Suppressor macrophage (primary cell): ENCODE measurements around the gene ALOX5.
"Not testable (repeated sequence)": the region's sequence is repeated elsewhere in the genome, so short reads cannot be mapped to it uniquely, and the experiment has no call there.

Experiments used
- DNase-seq, 4 experiments: peaks; one replicate each; pipeline ENCODE4 v3.0.0-alpha.2; 2020 to 2022

Gene ALOX5

DNA sequence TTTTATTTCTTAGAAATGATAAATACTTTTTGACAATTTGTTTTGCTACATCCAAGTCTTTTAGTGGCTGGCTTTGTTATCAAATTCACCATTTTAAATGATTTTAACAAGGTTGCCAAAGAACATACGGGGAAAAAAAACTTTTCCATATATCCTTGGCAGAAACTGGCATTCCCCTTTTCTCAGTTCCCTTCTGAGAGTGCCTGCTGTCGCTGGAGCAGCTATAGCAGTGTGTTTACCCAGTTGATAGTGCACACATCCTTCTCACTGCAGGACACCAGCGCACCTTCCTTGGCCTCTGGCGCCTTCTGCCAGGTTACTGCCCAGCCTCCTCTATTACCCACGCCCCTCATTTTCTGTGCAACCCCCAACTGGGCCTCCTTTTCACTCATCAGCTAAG is 94.1 kb downstream of the ALOX5 start:
- no peak for DNase-seq

DNA sequence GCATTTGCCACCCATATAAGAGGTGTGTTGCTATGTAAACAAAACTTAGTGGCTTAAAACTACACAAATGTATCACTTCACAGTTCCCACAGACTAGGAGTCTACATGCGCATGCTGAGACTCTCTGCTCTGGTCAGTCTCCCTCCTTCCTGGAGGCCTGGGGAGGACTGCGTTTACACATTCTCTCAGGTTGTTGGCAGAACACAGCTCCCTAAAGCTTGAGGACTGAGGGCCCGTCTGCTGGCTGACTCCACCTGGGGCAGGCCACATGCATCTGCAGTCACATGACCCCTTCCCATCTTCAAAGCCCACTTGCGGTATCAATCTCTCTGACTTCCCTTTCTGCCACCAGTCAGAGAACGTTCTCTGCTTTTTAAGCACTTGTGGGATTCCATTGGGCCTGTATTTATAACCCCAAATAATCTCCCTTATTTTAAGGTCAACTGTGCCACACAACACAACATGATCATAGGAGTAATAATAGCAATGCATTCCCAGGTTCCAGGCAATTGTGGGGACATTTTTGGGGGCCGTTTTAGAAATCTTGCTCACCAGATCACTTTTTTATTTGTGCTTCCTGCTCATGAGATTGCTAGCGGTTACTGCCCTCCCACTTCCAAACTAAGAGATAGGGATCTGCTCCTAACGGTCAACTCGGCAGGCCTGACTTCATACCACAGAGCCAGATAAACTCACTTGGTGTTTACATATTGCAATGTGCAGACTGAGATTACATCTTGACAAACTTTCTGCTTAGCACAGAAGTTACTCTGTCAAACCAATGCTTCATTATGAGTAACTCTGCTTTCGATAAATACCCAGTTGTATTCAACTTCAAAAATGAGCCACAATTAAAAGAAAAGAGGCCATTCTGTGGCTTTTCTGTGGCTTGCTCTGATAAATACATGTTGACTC is 96.3 kb downstream of the ALOX5 start:
- peak; percentile 28 to 59 (median 55) for DNase-seq

DNA sequence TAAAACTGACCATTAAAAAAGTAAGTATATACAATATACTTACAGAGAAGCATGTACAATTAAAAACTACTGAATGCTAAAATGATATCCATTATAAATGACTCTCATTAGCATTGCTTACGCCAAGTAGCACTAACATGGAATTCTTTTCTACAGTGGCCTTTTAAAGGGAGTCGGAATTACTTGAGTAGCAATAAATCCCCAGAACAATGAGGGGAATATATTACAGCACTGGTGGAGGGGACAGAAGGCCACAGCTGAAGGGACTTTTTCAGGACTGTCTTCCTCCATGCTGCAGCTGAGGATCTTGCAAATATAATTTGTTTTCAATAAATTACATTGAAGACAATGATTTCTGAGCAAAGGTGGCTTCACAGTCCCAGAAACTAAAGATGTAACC is 97.0 kb downstream of the ALOX5 start:
- no peak for DNase-seq

DNA sequence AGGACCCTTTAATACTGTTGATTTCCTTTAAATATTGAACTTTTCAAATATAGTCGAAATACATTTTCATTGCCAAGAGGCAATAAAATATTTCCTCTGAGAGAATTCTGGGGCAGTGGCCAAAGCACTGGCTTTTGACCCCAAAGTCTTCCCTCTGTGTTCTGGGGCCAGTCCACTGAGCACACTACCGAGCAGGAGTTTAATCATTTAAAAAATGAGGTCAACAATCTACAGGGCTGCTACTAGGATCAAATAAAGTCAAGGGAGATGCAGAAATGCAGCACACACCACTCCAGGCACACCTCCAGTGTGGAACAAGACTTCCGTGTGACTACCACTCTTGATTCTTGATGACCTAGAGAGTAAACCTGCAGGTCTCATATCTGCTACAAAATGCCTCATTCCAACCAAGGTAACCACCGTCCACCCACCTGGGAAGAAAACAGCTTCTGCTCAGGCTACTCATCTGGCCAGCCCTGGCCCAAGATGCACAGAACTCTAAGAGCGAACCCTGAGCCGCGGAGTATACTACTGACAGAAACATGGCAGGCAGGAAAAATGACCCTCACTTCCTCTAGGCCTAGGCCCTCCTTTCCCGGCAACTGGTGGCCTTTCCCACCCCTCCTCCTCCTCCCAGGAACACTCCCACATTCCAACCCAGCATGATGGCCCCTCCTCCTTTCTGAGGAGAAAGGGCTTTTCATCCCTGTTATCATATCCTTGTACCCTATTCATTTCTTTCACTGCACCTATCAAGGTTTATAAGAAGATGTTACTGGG is 97.7 kb downstream of the ALOX5 start:
- DNase-seq: no peak

DNA sequence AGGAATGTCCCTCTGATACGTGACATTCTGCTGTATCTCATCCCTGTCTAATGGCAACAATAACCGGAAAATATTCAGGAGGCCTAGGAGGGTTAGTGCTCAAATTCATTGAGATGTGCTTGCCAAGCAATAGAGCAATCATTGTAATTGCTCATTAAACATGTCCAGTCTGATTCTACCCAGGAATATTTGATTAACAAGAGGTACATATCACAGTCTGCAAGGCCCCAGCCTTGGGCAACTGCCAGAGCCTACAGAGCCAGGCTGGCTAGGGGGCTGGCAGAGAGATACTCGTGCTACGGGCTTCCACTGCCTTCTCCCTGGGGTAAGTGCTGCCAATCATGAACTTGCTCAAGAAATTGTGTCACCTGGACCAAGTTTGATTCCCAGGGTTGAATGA is 99.1 kb downstream of the ALOX5 start:
- DNase-seq: no peak

DNA sequence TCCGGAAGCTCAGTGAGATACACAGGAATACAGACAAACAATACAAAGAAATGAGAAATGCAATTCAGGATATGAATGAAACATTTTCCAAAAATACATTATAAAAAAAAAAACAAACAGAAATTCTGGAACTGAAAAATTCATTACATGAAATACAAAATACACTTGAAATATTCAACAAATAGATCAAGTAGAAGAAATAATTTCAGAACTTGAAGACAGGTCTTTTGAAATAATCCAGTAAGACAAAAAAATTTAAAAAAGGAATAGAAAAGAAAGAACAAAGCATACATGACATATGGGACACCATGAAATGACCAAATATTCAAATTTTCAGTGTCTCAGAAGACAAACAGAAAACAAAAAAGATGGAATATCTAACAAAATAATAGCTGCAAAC is 102.5 kb downstream of the ALOX5 start:
- no peak for DNase-seq

DNA sequence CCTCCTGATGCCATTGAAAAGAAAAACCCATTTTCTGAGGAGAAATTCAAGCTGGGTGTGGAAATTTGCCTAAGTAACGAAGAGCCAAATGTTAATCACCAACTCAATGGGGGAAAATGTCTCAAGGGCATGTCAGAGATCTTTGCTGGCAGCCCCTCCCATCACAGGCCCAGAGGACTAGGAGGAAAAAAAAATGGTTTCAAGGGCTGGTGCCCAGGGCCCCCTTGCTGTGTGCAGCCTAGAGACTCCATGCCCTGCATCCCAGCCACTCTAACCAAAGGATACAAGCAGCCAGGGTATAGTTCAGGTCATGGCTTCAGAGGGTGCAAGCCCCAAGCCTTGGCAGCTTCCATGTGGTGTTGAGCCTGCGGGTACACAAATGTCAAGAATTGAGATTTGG is 106.3 kb downstream of the ALOX5 start:
- no peak for DNase-seq

DNA sequence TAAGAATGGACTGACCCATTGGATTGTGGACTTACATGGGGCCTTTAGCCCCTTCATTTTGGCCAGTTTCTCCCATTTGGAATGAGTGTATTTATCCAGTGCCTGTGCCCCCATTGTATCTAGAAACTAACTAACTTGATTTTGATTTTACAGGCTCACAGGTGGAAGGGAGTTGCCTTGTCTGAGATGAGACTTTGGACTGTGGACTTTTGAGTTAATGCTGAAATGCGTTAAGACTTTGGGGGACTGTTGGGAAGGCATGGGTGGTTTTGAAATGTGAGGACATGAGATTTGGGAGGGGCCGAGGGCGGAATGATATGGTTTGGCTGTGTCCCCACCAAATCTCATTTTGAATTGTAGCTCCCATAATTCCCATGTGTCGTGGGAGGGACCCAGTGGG is 107.1 kb downstream of the ALOX5 start:
- DNase-seq: not testable (repeated sequence)

DNA sequence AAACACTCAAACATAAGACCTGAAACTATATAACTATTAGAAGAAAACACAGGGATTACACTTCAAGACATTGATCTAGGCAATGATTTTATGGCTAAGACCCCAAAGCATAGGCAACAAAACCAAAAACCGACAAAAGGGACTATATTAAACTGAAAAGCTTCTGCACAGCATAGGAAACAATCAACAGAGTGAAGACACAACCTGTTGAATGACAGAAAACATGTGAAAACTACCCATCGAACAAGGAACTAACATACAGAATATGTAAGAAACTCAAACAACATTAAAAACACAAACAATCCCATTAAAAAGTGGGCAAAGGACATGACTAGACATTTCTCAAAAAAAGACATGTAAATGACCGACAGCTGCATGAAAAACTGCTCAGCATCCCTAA is 109.0 kb downstream of the ALOX5 start:
- DNase-seq: no peak

DNA sequence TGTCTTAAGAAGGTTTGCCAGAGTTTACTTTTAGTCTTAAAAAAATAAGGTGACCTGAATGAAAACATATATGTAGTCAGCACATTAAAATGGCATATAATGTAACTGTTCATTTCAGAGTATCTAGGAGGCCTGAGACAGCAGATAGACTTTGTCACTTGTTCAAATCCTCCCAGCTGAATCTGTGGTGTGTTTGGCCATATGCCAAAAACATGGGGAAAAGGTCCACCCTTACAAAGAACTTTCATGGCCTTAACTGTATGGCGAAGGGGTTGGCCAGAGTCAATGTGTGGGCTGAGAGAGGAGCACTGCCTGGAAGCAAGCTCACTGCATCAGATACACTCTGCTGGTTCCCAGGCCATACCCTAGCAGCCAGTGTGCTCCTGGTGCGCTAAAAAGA is 113.7 kb downstream of the ALOX5 start:
- DNase-seq: no peak

DNA sequence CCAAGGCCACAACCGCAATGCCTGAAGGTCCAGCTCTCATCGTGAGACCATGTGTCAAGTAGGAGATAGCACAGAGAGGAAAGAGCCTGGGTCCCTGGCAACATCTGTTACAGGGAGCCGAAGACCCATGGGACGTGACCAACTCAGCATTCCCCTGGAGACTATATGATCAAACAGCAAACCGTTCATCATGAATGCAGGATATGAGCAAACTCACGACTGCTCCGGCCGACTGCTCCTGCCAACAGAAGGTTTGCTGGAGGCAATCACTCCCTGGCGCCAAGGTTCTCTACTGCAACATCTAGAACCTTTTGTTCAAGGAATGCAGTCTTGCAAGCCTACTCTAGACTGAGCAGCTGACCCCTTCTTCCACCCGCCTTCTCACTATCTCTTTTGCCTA is 114.3 kb downstream of the ALOX5 start:
- DNase-seq: no peak

DNA sequence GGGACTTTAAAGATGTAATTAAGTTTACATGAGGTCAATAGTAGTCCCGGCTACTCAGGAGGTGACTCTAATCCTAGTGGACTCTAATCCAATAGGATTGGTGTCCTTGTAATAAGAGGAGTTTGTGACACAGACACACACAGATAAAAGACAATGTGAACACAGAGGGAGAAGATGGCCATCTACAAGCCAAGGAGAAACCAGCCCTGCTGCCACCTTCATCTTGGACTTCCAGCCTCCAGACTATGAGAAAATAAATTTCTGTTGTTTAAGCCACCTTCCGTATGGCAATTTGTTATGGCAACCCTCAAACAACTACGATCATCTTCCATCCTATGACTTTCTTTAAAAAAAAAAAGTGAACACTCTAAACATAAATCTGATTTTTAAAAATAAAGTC is 116.3 kb downstream of the ALOX5 start:
- DNase-seq: no peak

DNA sequence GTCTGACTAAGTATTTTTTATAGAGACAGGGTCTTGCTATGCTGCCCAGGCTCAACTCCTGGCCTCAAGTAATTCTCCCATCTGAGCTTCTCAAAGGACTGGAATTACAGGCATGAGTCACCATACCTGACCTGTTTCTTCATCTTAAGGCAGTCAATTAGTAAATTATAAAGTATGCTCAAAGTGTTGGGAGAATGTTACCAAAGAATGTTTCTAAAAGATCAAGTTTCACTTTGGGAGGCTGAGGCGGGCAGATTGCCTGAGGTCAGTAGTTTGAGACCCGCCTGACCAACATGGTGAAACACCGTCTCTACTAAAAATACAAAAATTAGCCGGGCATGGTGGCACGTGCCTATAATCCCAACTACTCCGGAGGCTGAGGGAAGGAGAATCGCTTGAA is 117.0 kb downstream of the ALOX5 start:
- no peak for DNase-seq
